Measurements from ENCODE around the gene ACAD11. TPM values are rescaled to one million over a fixed set of nuclear protein-coding genes. Genes with fewer than 3 reads are reported as not detected.
A peak's percentile ranks its signal among the peaks of the same experiment; 100 is the strongest.

ACAD11 gene
- 10 to 100 TPM in 1 of 4 donors, 1 to 10 TPM in 3; 3.9 to 20.4 (median 7.0) TPM for total RNA-seq

- no peaks in the 10 kb centered on the region for H3K9me3 ChIP-seq
- H3K36me3 ChIP-seq: no peaks in the 10 kb centered on the region
- H3K27me3 ChIP-seq: no peaks in the 10 kb centered on the region
- TF ChIP-seq CTCF (IDR thresholded peaks at IDR 0.05) (peak in 5 of 6 experiments; percentile 34 to 64 (median 58)), POLR2A (IDR thresholded peaks at IDR 0.05) (peak in 1 of 4 donors; percentile 13)
- peak within 1 kb of the TSS; percentile 87 to 97 (median 93) for H3K27ac ChIP-seq
- H3K4me1 ChIP-seq: peaks cover 0 to 62% (median 20%) of the 10 kb centered on the region in 3 donors
- WGBS, 2 donors: 0% methylated on average over 3 to 33 of the region's 34 CpGs
- intact Hi-C loops (cut with DNase I): no loop called here
- H3K4me3 ChIP-seq: peak within 1 kb of the TSS; percentile 71 to 92 (median 84)
- no peak for DNase-seq
These were observed at the start of gene ACAD11 for GRCh38 chr3:132659365-132660051. Gene ACAD11, minus strand, starts transcription at chr3:132659809. Its CDS starts 58 bp downstream, at chr3:132659751.

GRCh38 chr3:132703733-132704132 is 44.1 kb upstream of the ACAD11 start:
- DNase-seq: no peak
- no peak overlapping the region for H3K27ac ChIP-seq
- H3K4me1 ChIP-seq: no peaks in the 10 kb centered on the region
- 84 to 94% methylated on average over 2 of the region's 2 CpGs for WGBS, 2 donors
- no peaks in the 10 kb centered on the region for H3K27me3 ChIP-seq
- no peaks in the 10 kb centered on the region for H3K9me3 ChIP-seq
- TF ChIP-seq CTCF (IDR thresholded peaks at IDR 0.05): no peak
- TF ChIP-seq POLR2A (IDR thresholded peaks at IDR 0.05): no peak
- H3K4me3 ChIP-seq: no peak overlapping the region
- H3K36me3 ChIP-seq: peaks cover 0 to 98% (median 17%) of the 10 kb centered on the region in 3 donors
- intact Hi-C loops (cut with DNase I): no loop called here

- WGBS, 2 donors: 89 to 91% methylated on average over 1 of the region's 1 CpG
- peaks cover 6 to 100% (median 16%) of the 10 kb centered on the region in 3 donors for H3K36me3 ChIP-seq
- intact Hi-C loops (cut with DNase I): no loop called here
These were observed 35.8 kb upstream of the ACAD11 start for GRCh38 chr3:132695422-132695821.

GRCh38 chr3:132694991-132695390 is 35.4 kb upstream of the ACAD11 start:
- no peaks in the 10 kb centered on the region for H3K4me1 ChIP-seq
- intact Hi-C loops (cut with DNase I): no loop called here
- peaks cover 6 to 100% (median 16%) of the 10 kb centered on the region in 3 donors for H3K36me3 ChIP-seq
- no peak for DNase-seq
- no peaks in the 10 kb centered on the region for H3K27me3 ChIP-seq
- TF ChIP-seq CTCF (IDR thresholded peaks at IDR 0.05): no peak
- no peak for TF ChIP-seq POLR2A (IDR thresholded peaks at IDR 0.05)
- no peak overlapping the region for H3K4me3 ChIP-seq
- H3K27ac ChIP-seq: no peak overlapping the region
- 72 to 85% methylated on average over 4 of the region's 4 CpGs for WGBS, 2 donors
- H3K9me3 ChIP-seq: no peaks in the 10 kb centered on the region

More at GRCh38 chr3:132695422-132695821, 35.8 kb upstream of the ACAD11 start:
- Histone ChIP-seq H3K4me3 (no peak overlapping the region), H3K27ac (no peak overlapping the region), H3K27me3 (no peaks in the 10 kb centered on the region), H3K4me1 (no peaks in the 10 kb centered on the region), H3K9me3 (no peaks in the 10 kb centered on the region)
- no peak for DNase-seq
- no peak for TF ChIP-seq POLR2A (IDR thresholded peaks at IDR 0.05)
- TF ChIP-seq CTCF (IDR thresholded peaks at IDR 0.05): no peak

- Histone ChIP-seq H3K27ac (no peak overlapping the region), H3K36me3 (peaks cover 6 to 100% (median 15%) of the 10 kb centered on the region in 3 donors)
- intact Hi-C loops (cut with DNase I): no loop called here
These were observed 30.4 kb upstream of the ACAD11 start for GRCh38 chr3:132690040-132690439.

More at GRCh38 chr3:132690040-132690439, 30.4 kb upstream of the ACAD11 start:
- Histone ChIP-seq H3K4me1 (no peaks in the 10 kb centered on the region), H3K27me3 (no peaks in the 10 kb centered on the region), H3K4me3 (no peak overlapping the region), H3K9me3 (no peaks in the 10 kb centered on the region)
- WGBS, 2 donors: 78 to 96% methylated on average over 4 of the region's 4 CpGs
- DNase-seq: no peak
- TF ChIP-seq CTCF (IDR thresholded peaks at IDR 0.05) (no peak), POLR2A (IDR thresholded peaks at IDR 0.05) (no peak)
